GM13977 (cell line): ENCODE measurements around the gene AKR1C8.
"Not testable (repeated sequence)": the region's sequence is repeated elsewhere in the genome, so short reads cannot be mapped to it uniquely, and the experiment has no call there.

Source experiments
- DNase-seq: peaks from one replicate; pipeline ENCODE4 v3.0.0; 2012; ENCODE audit warnings: low spot score
- CTCF ChIP-seq: IDR thresholded peaks from 2 replicates; pipeline ENCODE4 v1.5.1; 2012; ENCODE audit warnings: mild to moderate bottlenecking, control low read depth; ENCODE audit not compliant: insufficient read depth; ENCODE audit errors: extremely low read depth, missing control alignments
- in situ Hi-C: fragments of 300-500 bp; cut with MboI; formaldehyde crosslinking; loops from one replicate; pipeline ENCODE4 v1.12.0; 2022; ENCODE audit warnings: low sequenced_read_pairs, low pct_unique_long_range_greater_than_20kb, mixed read lengths, inconsistent platforms; ENCODE audit not compliant: unreplicated experiment

The AKR1C8 gene

DNA sequence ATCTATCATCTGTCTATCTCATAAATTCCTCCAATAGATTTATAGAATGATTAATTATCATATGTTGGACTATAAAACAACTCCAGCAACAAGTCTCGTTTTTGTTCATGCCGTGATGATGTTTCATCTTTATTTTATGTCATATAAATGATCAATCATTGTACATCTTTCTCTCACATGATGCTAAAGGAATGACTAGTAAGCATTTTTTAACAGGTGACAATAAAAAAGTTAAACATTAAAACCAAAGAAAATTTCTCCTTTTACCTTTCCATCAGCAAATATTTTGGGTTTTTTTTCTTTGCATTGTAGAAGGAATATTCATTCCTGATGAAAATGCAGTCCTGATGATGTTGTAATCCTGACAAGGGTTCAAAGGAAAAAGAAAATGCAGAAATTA, 49.4 kb downstream of the AKR1C8 start:
- in situ Hi-C loops: no loop called here
- DNase-seq: no peak
- no peak for TF ChIP-seq CTCF

GRCh38 chr10:5125315-5126044, 59.5 kb downstream of the AKR1C8 start:
- in situ Hi-C loops: no loop called here
- no peak for DNase-seq
- TF ChIP-seq CTCF: no peak

GRCh38 chr10:5123886-5124285, 61.1 kb downstream of the AKR1C8 start:
- no peak for TF ChIP-seq CTCF
- DNase-seq: no peak
- in situ Hi-C loops: no loop called here

DNA sequence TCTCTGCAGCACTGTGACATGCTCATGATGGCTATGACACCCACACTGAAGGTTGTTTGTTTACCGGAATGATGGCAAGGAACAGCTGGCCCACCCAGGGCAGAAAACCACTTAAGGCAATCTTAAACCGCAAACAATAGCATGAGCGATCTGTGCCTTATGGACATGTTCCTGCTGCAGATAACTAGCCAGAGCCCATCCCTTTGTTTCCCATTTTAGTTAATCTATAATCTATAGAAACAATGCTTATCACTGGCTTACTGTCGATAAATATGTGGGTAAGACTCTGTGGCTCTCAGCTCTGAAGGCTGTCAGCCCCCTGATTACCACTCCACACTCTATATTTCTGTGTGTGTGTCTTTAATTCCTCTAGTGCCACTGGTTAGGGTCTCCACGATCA, 65.0 kb downstream of the AKR1C8 start:
- DNase-seq, in situ Hi-C loops: not testable (repeated sequence)

DNA sequence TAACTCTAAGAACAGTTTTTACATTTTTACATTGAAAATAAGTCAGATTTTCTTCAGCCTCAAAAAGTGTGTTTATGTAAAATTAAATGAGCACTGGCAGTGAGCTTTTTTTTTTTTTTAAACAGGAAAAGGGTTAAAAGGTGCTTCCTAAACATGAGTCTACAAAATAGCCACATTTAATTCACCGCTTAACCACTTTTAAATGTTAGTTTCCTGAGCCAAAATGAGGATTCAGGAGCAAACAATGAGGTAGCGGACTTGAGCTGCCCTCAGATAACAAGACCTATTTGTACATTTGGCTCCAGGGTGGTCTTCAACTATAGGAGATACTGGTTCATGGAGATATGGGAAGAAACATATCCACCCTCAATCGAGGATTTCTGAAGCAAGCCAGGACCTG, 67.9 kb downstream of the AKR1C8 start:
- DNase-seq: no peak
- TF ChIP-seq CTCF: no peak
- in situ Hi-C loops: no loop called here

DNA sequence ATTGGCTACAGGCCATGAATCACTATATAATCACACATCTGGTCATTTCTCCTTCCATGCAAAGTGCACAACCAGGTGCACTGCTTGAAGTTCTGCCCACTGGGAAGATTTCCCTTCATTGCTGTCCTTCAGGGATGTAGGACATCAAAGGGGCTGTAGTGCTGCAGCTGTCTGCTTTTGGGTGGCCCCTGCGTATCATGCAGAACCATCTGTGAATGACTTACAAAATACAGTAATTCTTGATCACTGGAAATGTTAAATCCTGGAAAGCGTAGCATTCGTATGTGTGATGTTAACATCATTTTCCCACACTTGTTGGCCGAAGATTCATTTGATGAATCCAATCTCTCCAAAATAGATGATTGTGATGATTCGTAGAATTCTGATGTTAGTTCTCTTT, 68.3 kb downstream of the AKR1C8 start:
- in situ Hi-C loops: no loop called here
- no peak for DNase-seq
- TF ChIP-seq CTCF: no peak

DNA sequence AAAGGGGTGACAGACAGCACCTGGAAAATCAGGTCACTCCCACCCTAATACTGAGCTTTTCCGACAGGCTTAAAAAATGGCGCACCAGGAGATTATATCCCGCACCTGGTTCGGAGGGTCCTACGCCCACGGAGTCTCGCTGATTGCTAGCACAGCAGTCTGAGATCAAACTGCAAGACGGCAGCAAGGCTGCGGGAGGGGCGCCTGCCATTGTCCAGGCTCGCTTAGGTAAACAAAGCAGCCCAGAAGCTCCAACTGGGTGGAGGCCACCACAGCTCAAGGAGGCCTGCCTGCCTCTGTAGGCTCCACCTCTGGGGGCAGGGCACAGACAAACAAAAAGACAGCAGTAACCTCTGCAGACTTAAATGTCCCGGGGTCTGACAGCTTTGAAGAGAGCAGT, 75.1 kb downstream of the AKR1C8 start:
- in situ Hi-C loops: not testable (repeated sequence)

GRCh38 chr10:5108658-5109416, 76.1 kb downstream of the AKR1C8 start:
- no peak for TF ChIP-seq CTCF
- in situ Hi-C loops: no loop called here
- no peak for DNase-seq

More for the DNA sequence above, 75.1 kb downstream of the AKR1C8 start:
- DNase-seq: not testable (repeated sequence)
